RWPE2 (cell line): Measurements from ENCODE around the gene GAS7.
"Not testable (repeated sequence)": the region's sequence is repeated elsewhere in the genome, so short reads cannot be mapped to it uniquely, and the experiment has no call there.

Experiments
- ATAC-seq: fragments of 200-7000 bp; cut with Tn5 transposase; 3 replicates; pipeline ENCODE4 v1.9.1; 2021; ENCODE audit warnings: low read depth
- DNase-seq: peaks from one replicate; pipeline ENCODE4 v3.0.0-alpha.2; 2020; ENCODE audit warnings: low spot score
- H3K27ac ChIP-seq: fragments of 450-650 bp; 2 replicates; pipeline ENCODE4 v1.5.1; 2017; ENCODE audit warnings: mild to moderate bottlenecking; ENCODE audit not compliant: poor library complexity, severe bottlenecking
- H3K27me3 ChIP-seq: fragments of 250-450 bp; sonication (Bioruptor Pico); 2 replicates; pipeline ENCODE4 v1.5.1; 2021; ENCODE audit warnings: mild to moderate bottlenecking, moderate library complexity; ENCODE audit not compliant: insufficient read depth, poor library complexity, severe bottlenecking
- H3K36me3 ChIP-seq: fragments of 250-450 bp; sonication (Bioruptor Pico); 2 replicates; pipeline ENCODE4 v1.5.1; 2020; ENCODE audit warnings: low read depth, mild to moderate bottlenecking, moderate library complexity
- H3K4me1 ChIP-seq: fragments of 250-450 bp; sonication (Bioruptor Pico); 2 replicates; pipeline ENCODE4 v1.5.1; 2021; ENCODE audit warnings: mild to moderate bottlenecking, moderate library complexity; ENCODE audit not compliant: insufficient read depth, poor library complexity, severe bottlenecking
- H3K4me3 ChIP-seq: fragments of 250-450 bp; sonication (Bioruptor Pico); 2 replicates; pipeline ENCODE4 v1.5.1; 2021; ENCODE audit warnings: mild to moderate bottlenecking, moderate library complexity; ENCODE audit not compliant: severe bottlenecking
- H3K9me3 ChIP-seq: fragments of 250-450 bp; sonication (Bioruptor Pico); 2 replicates; pipeline ENCODE4 v1.5.1; 2021; ENCODE audit warnings: mild to moderate bottlenecking, moderate library complexity; ENCODE audit not compliant: severe bottlenecking
- TF ChIP-seq, protein P1 (sequence below): fragments of 450-650 bp; IDR thresholded peaks from one replicate; pipeline ENCODE4 v1.5.1; 2017; ENCODE audit warnings: mild to moderate bottlenecking, moderate library complexity; ENCODE audit not compliant: poor library complexity, severe bottlenecking

GAS7 gene

GRCh38 chr17:10019941-10020451 lies 178.4 kb downstream of the GAS7 start:
- ATAC-seq (no peak), DNase-seq (no peak)
- no peaks in the 10 kb centered on the region for H3K4me1 ChIP-seq
- no peak overlapping the region for H3K27ac ChIP-seq
- no peaks in the 10 kb centered on the region for H3K27me3 ChIP-seq
- TF ChIP-seq, protein P1, sequence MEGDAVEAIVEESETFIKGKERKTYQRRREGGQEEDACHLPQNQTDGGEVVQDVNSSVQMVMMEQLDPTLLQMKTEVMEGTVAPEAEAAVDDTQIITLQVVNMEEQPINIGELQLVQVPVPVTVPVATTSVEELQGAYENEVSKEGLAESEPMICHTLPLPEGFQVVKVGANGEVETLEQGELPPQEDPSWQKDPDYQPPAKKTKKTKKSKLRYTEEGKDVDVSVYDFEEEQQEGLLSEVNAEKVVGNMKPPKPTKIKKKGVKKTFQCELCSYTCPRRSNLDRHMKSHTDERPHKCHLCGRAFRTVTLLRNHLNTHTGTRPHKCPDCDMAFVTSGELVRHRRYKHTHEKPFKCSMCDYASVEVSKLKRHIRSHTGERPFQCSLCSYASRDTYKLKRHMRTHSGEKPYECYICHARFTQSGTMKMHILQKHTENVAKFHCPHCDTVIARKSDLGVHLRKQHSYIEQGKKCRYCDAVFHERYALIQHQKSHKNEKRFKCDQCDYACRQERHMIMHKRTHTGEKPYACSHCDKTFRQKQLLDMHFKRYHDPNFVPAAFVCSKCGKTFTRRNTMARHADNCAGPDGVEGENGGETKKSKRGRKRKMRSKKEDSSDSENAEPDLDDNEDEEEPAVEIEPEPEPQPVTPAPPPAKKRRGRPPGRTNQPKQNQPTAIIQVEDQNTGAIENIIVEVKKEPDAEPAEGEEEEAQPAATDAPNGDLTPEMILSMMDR, result no peak
- H3K36me3 ChIP-seq, result no peaks in the 10 kb centered on the region
- H3K9me3 ChIP-seq, result no peaks in the 10 kb centered on the region
- H3K4me3 ChIP-seq, result no peak overlapping the region

DNA sequence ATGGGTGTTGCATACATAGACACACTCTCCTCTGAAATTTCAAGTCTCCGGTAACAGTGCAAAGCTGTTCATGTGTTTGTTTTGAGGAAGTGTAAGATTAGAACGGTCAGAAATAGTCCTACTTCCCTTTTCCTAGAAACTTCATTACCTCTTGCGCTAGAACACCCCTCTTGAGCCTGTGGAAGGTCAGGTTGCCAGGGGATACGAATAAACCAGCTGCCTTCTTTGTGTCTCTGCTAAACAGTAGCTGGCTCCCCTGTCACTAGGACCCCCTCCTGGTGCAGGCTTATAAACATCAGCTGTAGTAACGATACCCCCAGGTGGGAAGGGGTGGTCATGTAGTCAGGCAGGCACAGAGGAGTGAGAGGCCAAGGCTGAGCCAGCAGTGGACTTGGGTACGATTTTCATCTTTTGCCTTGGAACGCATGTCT lies 179.9 kb downstream of the GAS7 start:
- H3K36me3 ChIP-seq, result no peaks in the 10 kb centered on the region
- no peaks in the 10 kb centered on the region for H3K4me1 ChIP-seq
- no peak for DNase-seq
- ATAC-seq, result no peak
- H3K27me3 ChIP-seq, result no peaks in the 10 kb centered on the region
- no peaks in the 10 kb centered on the region for H3K9me3 ChIP-seq
- TF ChIP-seq, protein P1, result no peak
- no peak overlapping the region for H3K27ac ChIP-seq
- no peak overlapping the region for H3K4me3 ChIP-seq

- not testable (repeated sequence) for H3K36me3 ChIP-seq, H3K4me1 ChIP-seq, H3K4me3 ChIP-seq, ATAC-seq, H3K9me3 ChIP-seq, H3K27me3 ChIP-seq, H3K27ac ChIP-seq, DNase-seq
Measured at GRCh38 chr17:10016958-10017570, 181.3 kb downstream of the GAS7 start.

- H3K4me1 ChIP-seq, result no peaks in the 10 kb centered on the region
Measured at GRCh38 chr17:10013365-10014112, 184.9 kb downstream of the GAS7 start.

DNA sequence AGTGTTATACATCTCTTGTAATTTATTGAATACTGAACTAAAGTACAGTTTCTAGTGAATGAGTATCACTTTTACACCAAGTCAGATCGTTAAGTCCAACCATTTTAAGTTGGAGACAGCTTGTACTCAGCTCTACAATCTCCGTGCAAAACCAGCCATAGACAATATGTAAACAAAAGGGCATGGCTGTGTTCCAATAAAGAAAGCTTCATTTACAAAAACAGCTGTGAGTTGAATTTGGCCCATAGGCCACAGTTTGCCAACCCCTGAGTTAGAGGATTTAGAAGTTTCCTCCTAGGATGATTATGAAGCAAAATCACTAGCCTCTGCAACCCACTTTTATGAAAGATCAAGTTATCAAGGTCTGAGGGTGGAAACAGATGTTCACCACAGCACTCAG lies 187.7 kb downstream of the GAS7 start:
- Histone ChIP-seq H3K36me3 (no peaks in the 10 kb centered on the region), H3K27me3 (no peaks in the 10 kb centered on the region), H3K4me1 (no peaks in the 10 kb centered on the region), H3K27ac (no peak overlapping the region), H3K9me3 (no peaks in the 10 kb centered on the region), H3K4me3 (no peak overlapping the region)
- ATAC-seq, result no peak
- TF ChIP-seq, protein P1, result no peak
- no peak for DNase-seq

More at GRCh38 chr17:10013365-10014112, 184.9 kb downstream of the GAS7 start:
- ATAC-seq (no peak), DNase-seq (no peak)
- no peaks in the 10 kb centered on the region for H3K27me3 ChIP-seq
- no peaks in the 10 kb centered on the region for H3K9me3 ChIP-seq
- TF ChIP-seq, protein P1, result no peak
- H3K27ac ChIP-seq, result no peak overlapping the region
- H3K4me3 ChIP-seq, result no peak overlapping the region
- H3K36me3 ChIP-seq, result no peaks in the 10 kb centered on the region
